Measurements from ENCODE around the gene LYVE1. TPM values are rescaled to one million over a fixed set of nuclear protein-coding genes. Genes with fewer than 3 reads are reported as not detected.

Gene LYVE1
- total and polyA plus RNA-seq, 2 of the 13 experiments (the other 11 are each of a cell fraction or from before 2014, with no cell fraction given), result 1.2 to 1.4 TPM

- TF ChIP-seq FOSL2 (CRISPR knock-in tag; IDR thresholded peaks at IDR 0.05) (peak; percentile 69), NR2C2 (CRISPR knock-in tag; IDR thresholded peaks at IDR 0.05; ENCODE audit: borderline replicate concordance) (no peak), MAFK (conservative IDR thresholded peaks at IDR 0.05 in 1 of 2, IDR thresholded peaks at IDR 0.05 in 1 of 2; ENCODE audit: low read length in 2 of 2) (peak; percentile 82 to 88), ZNF614 (CRISPR knock-in tag; IDR thresholded peaks at IDR 0.05; ENCODE audit: borderline replicate concordance) (no peak), ZNF18 (CRISPR knock-in tag; IDR thresholded peaks at IDR 0.05; ENCODE audit: insufficient replicate concordance) (peak; percentile 99), CREB1 (IDR thresholded peaks at IDR 0.05) (0 out of 2 replicates have a peak, but pooled peaks have one; percentile 9), CREB1 (CRISPR knock-in tag; IDR thresholded peaks at IDR 0.05) (no peak), SAP130 (CRISPR knock-in tag; IDR thresholded peaks at IDR 0.05; ENCODE audit: low read depth) (peak; percentile 39; the same call in 1 of the 2 replicates), SP2 (CRISPR knock-in tag; IDR thresholded peaks at IDR 0.05) (no peak), SALL1 (CRISPR knock-in tag; IDR thresholded peaks at IDR 0.05) (0 out of 2 replicates have a peak, but pooled peaks have one; percentile 17), ZFP36L1 (CRISPR knock-in tag; IDR thresholded peaks at IDR 0.05) (no peak), IKZF1 (IDR thresholded peaks at IDR 0.05) (no peak), NFKBIZ (CRISPR knock-in tag; IDR thresholded peaks at IDR 0.05) (no peak), ZNF501 (CRISPR knock-in tag; IDR thresholded peaks at IDR 0.05) (peak; percentile 41; the same call in 1 of the 2 replicates), ZNF232 (CRISPR knock-in tag; IDR thresholded peaks at IDR 0.05; ENCODE audit: borderline replicate concordance) (no peak), ZNF616 (CRISPR knock-in tag; IDR thresholded peaks at IDR 0.05; ENCODE audit: low read depth) (no peak), KAT2B (IDR thresholded peaks at IDR 0.05; ENCODE audit: borderline replicate concordance, low read depth, low read length) (no peak), SRSF4 (IDR thresholded peaks at IDR 0.05; ENCODE audit: low read depth, low read length, poor library complexity, severe bottlenecking) (no peak)
- TF ChIP-seq, protein P1, sequence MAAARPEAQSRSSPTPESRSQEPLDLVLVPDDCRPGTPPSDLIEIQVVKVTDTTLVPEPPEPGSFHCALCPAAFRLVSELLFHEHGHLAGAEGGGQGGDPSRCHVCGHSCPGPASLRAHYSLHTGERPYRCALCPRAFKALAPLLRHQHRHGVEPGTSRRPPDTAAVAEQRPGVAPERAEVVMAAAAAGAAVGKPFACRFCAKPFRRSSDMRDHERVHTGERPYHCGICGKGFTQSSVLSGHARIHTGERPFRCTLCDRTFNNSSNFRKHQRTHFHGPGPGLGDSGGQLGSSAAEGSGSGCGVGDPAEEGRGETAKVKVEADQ (CRISPR knock-in tag; IDR thresholded peaks at IDR 0.05; ENCODE audit: borderline replicate concordance), result no peak
Measured at GRCh38 chr11:10568486-10568941, at the start of gene LYVE1 (continued).

All from HepG2 (cell line).